IPS-11a (cell line): ENCODE results near the gene ERC1.
"Not testable (repeated sequence)": the region's sequence is repeated elsewhere in the genome, so short reads cannot be mapped to it uniquely, and the experiment has no call there.

Source experiments
- H3K4me3 ChIP-seq: one replicate; pipeline ENCODE4 v1.5.1; 2013; ENCODE audit warnings: low read depth, low read length, control low read depth

ERC1 gene

DNA sequence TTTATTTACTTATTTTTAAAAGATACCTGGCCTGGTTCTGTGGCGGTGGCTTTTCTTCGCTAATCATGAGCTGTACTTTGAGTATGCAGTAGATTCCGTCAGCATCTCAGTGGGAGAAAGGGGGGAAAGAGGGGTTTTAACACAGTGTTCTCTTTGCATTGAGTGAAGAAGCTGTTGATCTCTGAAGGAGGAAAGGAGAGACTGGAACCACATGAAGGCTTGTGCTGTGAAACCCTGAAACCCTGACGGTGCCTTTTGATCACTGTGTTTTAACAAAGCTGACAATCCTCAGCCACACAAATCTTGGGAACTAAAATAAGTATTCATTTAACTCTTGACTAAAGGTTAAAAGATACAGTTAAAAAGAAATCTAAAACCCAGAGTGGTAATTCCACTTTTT lies 353.2 kb downstream of the ERC1 start:
- no peak overlapping the region for H3K4me3 ChIP-seq

- H3K4me3 ChIP-seq: no peak overlapping the region
Observed at GRCh38 chr12:1346126-1346525, 355.1 kb downstream of the ERC1 start.

- H3K4me3 ChIP-seq: no peak overlapping the region
Observed at GRCh38 chr12:1347294-1347693, 356.3 kb downstream of the ERC1 start.

DNA sequence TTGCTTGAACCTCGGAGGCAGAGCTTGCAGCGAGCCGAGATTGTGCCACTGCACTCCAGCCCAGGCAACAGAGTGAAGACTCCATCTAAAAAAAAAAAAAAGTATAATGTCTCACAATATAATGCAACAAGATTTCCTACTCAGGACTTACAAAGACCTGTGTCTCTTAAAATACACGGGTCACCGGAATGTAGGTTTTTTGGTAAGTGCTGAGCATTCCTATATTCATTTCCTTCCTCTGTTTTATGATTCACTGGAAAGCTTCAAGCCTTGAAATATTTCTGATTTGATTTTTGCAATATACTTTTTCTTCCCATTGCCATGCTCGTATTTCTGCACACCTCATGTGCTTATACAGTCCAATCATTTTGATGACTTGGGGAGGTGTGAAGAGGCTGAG lies 357.6 kb downstream of the ERC1 start:
- H3K4me3 ChIP-seq: no peak overlapping the region

DNA sequence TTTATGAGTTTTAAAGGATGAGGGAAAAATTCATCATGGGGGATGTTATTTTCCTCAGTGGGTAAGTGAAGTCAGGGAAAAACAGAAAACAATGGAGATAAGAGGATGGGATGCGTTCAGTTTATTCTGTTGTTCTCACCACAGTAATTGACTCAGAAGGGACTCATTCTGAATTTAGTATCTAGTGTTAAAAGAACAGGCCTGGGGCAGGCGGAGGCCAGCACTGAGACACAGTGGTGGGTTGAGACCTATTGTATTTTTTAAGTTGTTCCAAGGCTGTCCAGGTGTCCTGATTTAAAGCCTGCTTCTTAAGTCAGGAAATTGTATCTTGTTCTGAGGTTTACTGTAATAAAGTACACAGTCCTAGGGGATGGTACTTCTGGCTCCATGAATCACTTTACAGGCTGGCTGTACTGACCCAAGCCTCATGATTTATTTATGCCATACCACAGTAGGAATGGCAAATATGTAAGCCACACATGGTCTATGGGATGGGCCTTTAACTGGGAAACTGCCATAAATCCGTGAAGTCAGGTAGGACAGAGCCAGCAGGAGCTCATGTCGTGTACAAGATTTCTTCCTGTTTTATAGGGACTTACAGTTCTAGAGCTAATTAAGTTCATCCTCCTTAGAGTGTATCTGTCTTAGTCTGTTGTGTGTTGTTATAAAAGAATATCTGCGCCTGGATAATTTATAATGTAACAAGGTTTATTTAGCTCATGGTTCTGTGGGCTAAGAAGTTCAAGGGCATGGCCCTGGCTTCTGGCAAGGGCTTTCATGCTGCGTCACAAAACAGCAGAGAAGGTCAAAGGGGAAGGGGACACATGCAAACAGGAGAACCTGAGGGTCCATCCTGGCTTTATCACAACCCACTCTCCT lies 359.3 kb downstream of the ERC1 start:
- no peak overlapping the region for H3K4me3 ChIP-seq

DNA sequence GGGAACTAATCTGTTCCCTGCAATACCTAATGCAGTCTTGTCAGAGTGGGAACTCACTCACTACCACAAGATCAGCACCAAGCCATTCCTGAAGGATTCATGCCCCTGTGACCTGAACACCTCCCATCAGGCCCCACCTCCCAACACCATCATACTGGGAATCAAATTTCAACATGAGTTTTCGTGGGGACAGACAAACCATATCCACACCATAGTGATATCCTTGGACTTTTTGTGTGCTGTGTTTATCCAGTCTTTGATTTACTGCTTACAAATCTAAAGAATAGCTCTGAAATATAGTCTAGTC lies 359.9 kb downstream of the ERC1 start:
- no peak overlapping the region for H3K4me3 ChIP-seq

DNA sequence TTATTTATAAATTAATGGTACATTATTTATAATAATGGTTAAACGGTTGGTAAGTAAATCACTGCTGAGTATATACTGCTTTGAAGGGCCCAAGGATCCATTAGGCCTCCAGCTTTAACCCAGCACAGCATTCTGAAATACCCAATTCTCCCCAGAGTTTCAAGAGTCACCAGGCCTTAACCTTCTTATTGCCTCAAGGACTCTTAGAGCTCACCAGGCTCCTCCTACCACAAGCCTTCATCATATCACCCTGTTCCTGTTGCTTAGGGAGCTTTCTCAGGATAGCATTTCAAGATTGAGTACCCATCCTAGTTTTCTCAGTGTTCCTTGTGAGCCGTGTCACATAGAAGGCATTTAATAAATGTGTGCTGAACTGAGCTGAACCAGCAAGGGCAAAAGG lies 360.9 kb downstream of the ERC1 start:
- H3K4me3 ChIP-seq: no peak overlapping the region

DNA sequence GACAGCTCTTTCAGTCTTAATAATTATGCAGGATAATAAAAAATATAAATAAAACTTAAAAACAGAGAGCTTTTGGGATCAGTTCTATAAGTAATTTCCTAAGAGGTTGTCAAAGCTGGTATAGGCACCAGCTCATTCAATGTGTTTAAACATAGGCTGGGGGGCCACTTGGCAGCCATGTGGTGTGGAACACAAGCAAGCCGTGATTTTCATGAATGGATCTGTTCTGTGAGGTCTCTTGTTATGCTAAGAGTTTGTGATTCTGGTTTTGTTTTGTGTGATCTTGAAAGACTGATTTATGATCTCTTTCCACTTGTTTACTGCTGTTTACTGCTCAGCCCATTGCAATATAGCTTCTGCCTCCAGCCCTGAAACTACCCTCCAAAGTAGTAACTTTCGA lies 362.4 kb downstream of the ERC1 start:
- no peak overlapping the region for H3K4me3 ChIP-seq

GRCh38 chr12:1355396-1355795 lies 364.4 kb downstream of the ERC1 start:
- H3K4me3 ChIP-seq: no peak overlapping the region

DNA sequence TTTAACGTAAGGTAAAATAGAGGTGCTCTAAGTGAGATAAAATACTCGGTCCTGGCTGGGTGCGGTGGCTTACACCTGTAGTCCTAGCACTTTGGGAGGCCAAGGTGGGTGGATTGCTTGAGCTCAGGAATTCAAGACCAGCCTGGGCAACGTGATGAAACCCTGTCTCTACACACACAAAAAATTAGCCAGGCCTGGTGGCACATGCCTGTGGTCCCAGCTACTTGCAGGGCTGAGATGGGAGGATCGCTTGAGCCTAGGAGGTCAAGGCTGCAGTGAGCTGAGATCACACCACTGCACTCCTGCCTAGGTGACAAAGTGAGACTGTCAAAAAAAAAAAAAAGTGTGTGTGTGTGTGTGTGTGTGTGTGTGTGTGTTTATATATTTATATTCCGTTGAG lies 364.8 kb downstream of the ERC1 start:
- H3K4me3 ChIP-seq: not testable (repeated sequence)

DNA sequence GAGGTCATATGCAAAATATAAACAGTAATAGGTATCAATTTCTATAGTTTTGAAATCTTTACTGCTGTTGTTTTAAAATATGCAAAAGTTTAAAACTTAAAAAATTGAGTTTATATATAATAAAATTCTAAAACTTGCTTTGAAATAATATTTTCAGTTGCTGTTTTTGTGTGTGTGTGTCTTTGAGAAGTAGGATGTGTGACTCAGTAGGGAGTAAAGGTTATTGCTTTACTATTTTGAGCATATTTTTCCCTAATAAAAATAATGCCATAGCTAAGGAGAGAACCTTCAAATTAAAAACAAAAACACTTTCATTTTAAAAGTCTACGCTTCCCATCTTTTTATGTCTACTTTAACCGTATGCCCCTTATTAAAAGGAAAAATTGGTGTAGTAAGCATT lies 365.3 kb downstream of the ERC1 start:
- H3K4me3 ChIP-seq: no peak overlapping the region

DNA sequence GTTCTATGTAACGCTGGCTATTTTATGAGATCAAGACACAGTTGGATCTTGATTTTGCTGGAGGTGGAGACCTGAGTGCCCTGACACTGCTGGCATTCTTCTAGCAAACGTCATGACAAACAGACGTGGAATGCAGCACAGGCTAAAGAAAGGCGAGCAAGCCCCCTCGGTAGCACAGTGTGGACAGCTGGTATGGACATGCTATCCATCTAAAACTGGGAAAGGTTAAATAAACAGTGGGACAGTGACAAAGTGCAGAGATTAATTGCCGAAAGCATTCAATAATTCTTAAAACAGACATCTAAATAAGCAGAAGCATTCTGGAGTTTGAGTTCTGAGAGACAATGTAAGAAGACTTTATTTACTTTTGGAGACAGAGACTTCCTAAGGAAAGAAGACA lies 366.1 kb downstream of the ERC1 start:
- no peak overlapping the region for H3K4me3 ChIP-seq

- H3K4me3 ChIP-seq: no peak overlapping the region
Observed at GRCh38 chr12:1357711-1358110, 366.7 kb downstream of the ERC1 start.

GRCh38 chr12:1360441-1361210 lies 369.6 kb downstream of the ERC1 start:
- H3K4me3 ChIP-seq: no peak overlapping the region

- no peak overlapping the region for H3K4me3 ChIP-seq
Observed at GRCh38 chr12:1362143-1362662, 371.2 kb downstream of the ERC1 start.

DNA sequence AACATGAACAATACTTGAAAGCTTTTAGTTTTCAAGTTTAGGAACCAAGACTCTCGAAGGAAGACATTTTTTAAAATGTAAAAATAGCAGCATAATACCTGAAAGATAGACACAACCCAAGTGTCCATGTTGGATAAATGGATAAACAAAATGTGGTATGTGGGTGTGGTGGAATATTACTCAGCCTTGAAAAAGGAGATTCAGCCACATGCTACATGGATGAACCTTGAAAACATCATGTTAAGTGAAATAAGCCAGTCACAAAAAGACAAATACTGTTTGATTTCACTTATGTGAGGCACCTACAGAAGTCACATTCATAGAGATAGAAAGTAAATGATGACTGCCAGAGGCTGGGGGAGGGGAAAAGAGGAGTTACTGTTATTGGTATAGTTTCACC lies 374.7 kb downstream of the ERC1 start:
- H3K4me3 ChIP-seq: no peak overlapping the region

- no peak overlapping the region for H3K4me3 ChIP-seq
Observed at GRCh38 chr12:1367331-1368291, 376.6 kb downstream of the ERC1 start.

- H3K4me3 ChIP-seq: no peak overlapping the region
Observed at GRCh38 chr12:1369460-1369859, 378.4 kb downstream of the ERC1 start.

GRCh38 chr12:1369938-1370500 lies 379.0 kb downstream of the ERC1 start:
- no peak overlapping the region for H3K4me3 ChIP-seq

- H3K4me3 ChIP-seq: no peak overlapping the region
Observed at GRCh38 chr12:1373901-1374735, 383.1 kb downstream of the ERC1 start.
